HG03060 (cell line): ENCODE results near the gene CTNNA2.

Experiments used
- ATAC-seq: cut with Tn5 transposase; IDR thresholded peaks from one replicate; pipeline ENCODE4 v1.9.1; 2021; ENCODE audit warnings: low read depth, moderate number of reproducible peaks; ENCODE audit not compliant: unreplicated experiment

Gene CTNNA2

GRCh38 chr2:79512442-79513401, at the start of gene CTNNA2:
Gene CTNNA2, plus strand, starts transcription at chr2:79513051.
- ATAC-seq, result no peak

- ATAC-seq, result no peak
These were observed 25.5 kb upstream of the CTNNA2 start for GRCh38 chr2:79487399-79487798.

- ATAC-seq, result no peak
These were observed 1.4 kb upstream of the CTNNA2 start for GRCh38 chr2:79511320-79511951.

GRCh38 chr2:79513711-79514110, 860 bp downstream of the CTNNA2 start:
- no peak for ATAC-seq

- ATAC-seq, result no peak
These were observed 16.8 kb downstream of the CTNNA2 start for GRCh38 chr2:79529636-79530035.

GRCh38 chr2:79530443-79530842, 17.6 kb downstream of the CTNNA2 start:
- no peak for ATAC-seq

GRCh38 chr2:79547568-79547967, 34.7 kb downstream of the CTNNA2 start:
- no peak for ATAC-seq

GRCh38 chr2:79552653-79553052, 39.8 kb downstream of the CTNNA2 start:
- no peak for ATAC-seq

- no peak for ATAC-seq
These were observed 42.0 kb downstream of the CTNNA2 start for GRCh38 chr2:79554899-79555298.

- ATAC-seq, result no peak
These were observed 51.2 kb downstream of the CTNNA2 start for GRCh38 chr2:79564065-79564464.

GRCh38 chr2:79569048-79569447, 56.2 kb downstream of the CTNNA2 start:
- ATAC-seq, result no peak

GRCh38 chr2:79573895-79574674, 61.2 kb downstream of the CTNNA2 start:
- ATAC-seq, result no peak

- ATAC-seq, result no peak
These were observed 63.6 kb downstream of the CTNNA2 start for GRCh38 chr2:79576451-79576850.

- no peak for ATAC-seq
These were observed 66.1 kb downstream of the CTNNA2 start for GRCh38 chr2:79578952-79579351.

GRCh38 chr2:79580175-79580574, 67.3 kb downstream of the CTNNA2 start:
- no peak for ATAC-seq

GRCh38 chr2:79585701-79586433, 73.0 kb downstream of the CTNNA2 start:
- no peak for ATAC-seq

GRCh38 chr2:79591281-79591680, 78.4 kb downstream of the CTNNA2 start:
- ATAC-seq, result no peak

- no peak for ATAC-seq
These were observed 80.5 kb downstream of the CTNNA2 start for GRCh38 chr2:79593237-79593867.

GRCh38 chr2:79596403-79596802, 83.6 kb downstream of the CTNNA2 start:
- no peak for ATAC-seq

GRCh38 chr2:79604748-79605147, 91.9 kb downstream of the CTNNA2 start:
- no peak for ATAC-seq
